H9 (cell line): ENCODE data around the gene AGPAT2. TPM values are rescaled to one million over a fixed set of nuclear protein-coding genes. Genes with fewer than 3 reads are reported as not detected.

ENCODE experiments used
- DNase-seq: peaks from one replicate; pipeline ENCODE4 v3.0.0-alpha.2; 2017
- H2AFZ ChIP-seq: one replicate; pipeline ENCODE4 v1.6.1; 2013; ENCODE audit warnings: mild to moderate bottlenecking, low read length, control low read depth, moderate library complexity
- H2AK5ac ChIP-seq: 2 replicates; pipeline ENCODE4 v1.6.1; 2013; ENCODE audit warnings: low read length, control low read depth, mixed read lengths; ENCODE audit not compliant: insufficient read length
- H2BK120ac ChIP-seq: one replicate; pipeline ENCODE4 v1.6.1; 2013; ENCODE audit warnings: low read depth, mild to moderate bottlenecking, low read length, control low read depth, inconsistent platforms; ENCODE audit not compliant: poor library complexity, severe bottlenecking
- H2BK12ac ChIP-seq: 2 replicates; pipeline ENCODE4 v1.6.1; 2013; ENCODE audit warnings: low read length, control low read depth, mixed read lengths, low read depth; ENCODE audit not compliant: insufficient read length
- H2BK15ac ChIP-seq: 2 replicates; pipeline ENCODE4 v1.6.1; 2013; ENCODE audit warnings: low read depth, low read length, control low read depth
- H2BK20ac ChIP-seq: one replicate; pipeline ENCODE4 v1.6.1; 2013; ENCODE audit warnings: low read depth, mild to moderate bottlenecking, low read length, control low read depth, inconsistent platforms; ENCODE audit not compliant: poor library complexity, severe bottlenecking
- H2BK5ac ChIP-seq: 2 replicates; pipeline ENCODE4 v1.6.1; 2013; ENCODE audit warnings: low read length, control low read depth, mixed read lengths; ENCODE audit not compliant: insufficient read length
- H3K14ac ChIP-seq: 2 replicates; pipeline ENCODE4 v1.6.1; 2013; ENCODE audit warnings: low read length, control low read depth; ENCODE audit not compliant: insufficient read depth
- H3K18ac ChIP-seq: 2 replicates; pipeline ENCODE4 v1.6.1; 2013; ENCODE audit warnings: low read depth, mild to moderate bottlenecking, mixed read lengths, low read length, control low read depth; ENCODE audit not compliant: insufficient read length
- H3K23ac ChIP-seq: 2 replicates; pipeline ENCODE4 v1.6.1; 2013; ENCODE audit warnings: low read length, control low read depth, mixed read lengths, low read depth; ENCODE audit not compliant: insufficient read length
- H3K23me2 ChIP-seq: 2 replicates; pipeline ENCODE4 v1.6.1; 2013; ENCODE audit warnings: low read depth, mild to moderate bottlenecking, mixed read lengths, low read length, control low read depth; ENCODE audit not compliant: insufficient read length, poor library complexity, severe bottlenecking
- H3K27ac ChIP-seq: 2 replicates; pipeline ENCODE4 v1.5.1; 2013; ENCODE audit warnings: low read length, control low read depth, mixed read lengths, low read depth; ENCODE audit not compliant: insufficient read length
- H3K27me3 ChIP-seq: 2 replicates; pipeline ENCODE4 v1.6.1; 2013; ENCODE audit warnings: low read length, control low read depth, inconsistent platforms; ENCODE audit not compliant: insufficient read depth
- H3K4ac ChIP-seq: 2 replicates; pipeline ENCODE4 v1.6.1; 2013; ENCODE audit warnings: low read depth, mild to moderate bottlenecking, control low read depth, inconsistent platforms, low read length, moderate library complexity
- H3K4me1 ChIP-seq: 2 replicates; pipeline ENCODE4 v1.6.1; 2013; ENCODE audit warnings: low read length, control low read depth, inconsistent platforms; ENCODE audit not compliant: insufficient read depth
- H3K4me2 ChIP-seq: 2 replicates; pipeline ENCODE4 v1.6.1; 2013; ENCODE audit warnings: low read length, control low read depth, mixed read lengths; ENCODE audit not compliant: insufficient read length, insufficient read depth
- H3K56ac ChIP-seq: 2 replicates; pipeline ENCODE4 v1.6.1; 2013; ENCODE audit warnings: low read depth, mild to moderate bottlenecking, mixed read lengths, low read length, control low read depth; ENCODE audit not compliant: insufficient read length
- H3K79me1 ChIP-seq: 2 replicates; pipeline ENCODE4 v1.6.1; 2013; ENCODE audit warnings: low read depth, mild to moderate bottlenecking, moderate library complexity, low read length, control low read depth, inconsistent platforms; ENCODE audit not compliant: insufficient read depth, poor library complexity, severe bottlenecking
- H3K79me2 ChIP-seq: 2 replicates; pipeline ENCODE4 v1.6.1; 2013; ENCODE audit warnings: low read length, control low read depth, inconsistent platforms; ENCODE audit not compliant: insufficient read depth
- H3K9ac ChIP-seq: 2 replicates; pipeline ENCODE4 v1.6.1; 2013; ENCODE audit warnings: low read length, control low read depth, mixed read lengths; ENCODE audit not compliant: insufficient read length; ENCODE audit errors: extremely low read depth
- H3K9me3 ChIP-seq: one replicate; pipeline ENCODE4 v1.6.1; 2013; ENCODE audit warnings: low read depth, low read length, inconsistent platforms; ENCODE audit not compliant: control insufficient read depth
- H3T11ph ChIP-seq: one replicate; pipeline ENCODE4 v1.6.1; 2013; ENCODE audit warnings: mild to moderate bottlenecking, low read length, control low read depth, inconsistent platforms
- H4K20me1 ChIP-seq: one replicate; pipeline ENCODE4 v1.6.1; 2013; ENCODE audit not compliant: control insufficient read depth, insufficient read length, insufficient read depth
- H4K5ac ChIP-seq: 2 replicates; pipeline ENCODE4 v1.6.1; 2013; ENCODE audit warnings: low read depth, mild to moderate bottlenecking, mixed read lengths, low read length, control low read depth; ENCODE audit not compliant: insufficient read length
- H4K8ac ChIP-seq: replicated peaks from 2 replicates; pipeline ENCODE4 v1.6.1; 2013; ENCODE audit warnings: low read length, control low read depth, mixed read lengths, low read depth; ENCODE audit not compliant: insufficient read length
- H4K91ac ChIP-seq: 2 replicates; pipeline ENCODE4 v1.6.1; 2013; ENCODE audit warnings: low read depth, mild to moderate bottlenecking, moderate library complexity, mixed read lengths, low read length, control low read depth; ENCODE audit not compliant: insufficient read length
- H3K27ac Mint-ChIP-seq, 3 experiments: 2 replicates in 2 of 3; 3 replicates in 1 of 3; pipeline ENCODE4 v1.8.0; 2020 to 2021; ENCODE audit warnings: mixed read lengths in 3 of 3, mild to moderate bottlenecking in 1 of 3, moderate library complexity in 1 of 3
- H3K27me3 Mint-ChIP-seq: 2 replicates; pipeline ENCODE4 v1.8.0; 2021; ENCODE audit warnings: low read depth, mild to moderate bottlenecking, moderate library complexity, mixed read lengths
- H3K36me3 Mint-ChIP-seq, 3 experiments: 2 replicates in 2 of 3; 3 replicates in 1 of 3; pipeline ENCODE4 v1.8.0; 2020 to 2021; ENCODE audit warnings: low read depth in 3 of 3, mixed read lengths in 3 of 3; ENCODE audit not compliant: insufficient read depth in 1 of 3
- H3K4me1 Mint-ChIP-seq, 2 experiments: 2 replicates each; pipeline ENCODE4 v1.8.0; 2020; ENCODE audit warnings: mixed read lengths in 2 of 2
- H3K4me3 Mint-ChIP-seq, 2 experiments: 2 replicates in 1 of 2; 3 replicates in 1 of 2; pipeline ENCODE4 v1.8.0; 2020 to 2021; ENCODE audit warnings: mild to moderate bottlenecking in 2 of 2, mixed read lengths in 2 of 2, moderate library complexity in 1 of 2
- H3K9me3 Mint-ChIP-seq, 2 experiments: 2 replicates in 1 of 2; 3 replicates in 1 of 2; pipeline ENCODE4 v1.8.0; 2020; ENCODE audit warnings: mild to moderate bottlenecking in 2 of 2, mixed read lengths in 2 of 2, moderate library complexity in 1 of 2
- WGBS: extraction: QIAGEN DNeasy Blood & Tissue Kit; methylation state at CpG from one replicate; pipeline ENCODE4 v1.1.7; 2013; ENCODE audit warnings: missing lambda C conversion rate, low lambda C conversion rate, mixed read lengths; ENCODE audit not compliant: insufficient read length; ENCODE audit errors: extremely low coverage; 5-methylcytosine and 5-hydroxymethylcytosine counted together
- total RNA-seq: library from RNA; stranded (reverse); gene quantifications from 2 replicates; pipeline ENCODE4 v1.2.1, GENCODE V29; 2021
- TF ChIP-seq, protein P1 (sequence below): fragments of 200-600 bp; sonication (generic); conservative IDR thresholded peaks from 3 replicates; pipeline ENCODE4 v1.8.0; 2021; ENCODE audit warnings: antibody characterized with exemption, mild to moderate bottlenecking

The AGPAT2 gene
- total RNA-seq, 1 experiment from 2014 or later: 29.7 TPM

DNA sequence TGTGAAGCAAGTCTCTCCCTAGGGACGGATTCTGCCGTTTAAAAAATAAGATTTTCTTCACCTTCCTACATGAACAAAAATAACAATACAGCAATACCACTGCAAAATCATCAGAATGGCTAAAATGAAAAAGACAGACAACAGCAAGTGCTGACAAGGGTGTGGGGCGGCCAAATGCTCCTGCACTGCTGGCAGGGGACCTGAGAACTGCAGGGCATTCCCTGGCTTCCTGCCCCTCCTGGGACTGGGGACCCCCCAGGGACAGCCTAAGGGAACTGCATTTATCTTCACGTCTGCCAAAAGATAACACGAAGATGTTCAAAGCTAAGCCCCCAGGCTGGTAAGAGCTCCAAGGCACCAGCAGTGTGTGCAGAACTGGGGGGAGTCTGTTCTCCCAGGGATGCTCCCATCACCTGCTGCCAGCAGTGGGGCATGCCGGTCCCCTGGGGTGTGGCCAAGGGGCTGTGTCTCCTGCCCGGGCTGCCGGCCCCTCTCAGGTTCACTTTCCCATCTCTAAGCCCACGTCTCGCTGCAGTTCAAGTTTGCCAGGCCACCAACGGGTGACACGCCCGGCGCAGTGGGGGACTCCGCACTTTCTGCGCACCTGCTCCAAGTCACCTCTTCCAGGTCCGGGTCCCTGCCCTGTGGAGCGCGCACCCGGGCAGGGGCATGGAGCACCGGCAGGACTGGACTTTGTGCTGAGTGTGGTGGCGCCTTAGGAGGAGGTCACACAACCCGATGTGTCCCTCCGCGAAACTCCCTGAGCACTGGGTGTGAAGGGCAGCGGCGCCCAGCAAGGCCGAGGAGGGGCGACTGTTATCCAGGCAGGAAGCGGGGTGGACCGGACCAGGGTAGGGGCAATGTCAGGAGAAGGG, 29.0 kb downstream of the AGPAT2 start:
- Histone ChIP-seq H2BK12ac (no peak overlapping the region), H3K27me3 (no peaks in the 10 kb centered on the region), H4K5ac (no peak overlapping the region), H3K4me2 (no peak overlapping the region), H2BK5ac (no peak overlapping the region), H3K9ac (no peak overlapping the region), H3K23ac (no peak overlapping the region), H3K56ac (no peak overlapping the region), H3K18ac (no peak overlapping the region), H2BK120ac (no peak overlapping the region), H3T11ph (no peak overlapping the region), H2BK15ac (no peak overlapping the region), H2BK20ac (no peak overlapping the region), H3K4me1 (no peaks in the 10 kb centered on the region), H2AFZ (no peak overlapping the region), H3K23me2 (no peaks in the 10 kb centered on the region), H3K27ac (no peak overlapping the region), H4K8ac (no peak overlapping the region), H4K20me1 (no peaks in the 10 kb centered on the region), H3K9me3 (no peaks in the 10 kb centered on the region), H4K91ac (no peak overlapping the region), H3K79me2 (no peaks in the 10 kb centered on the region), H3K14ac (no peak overlapping the region; the same call in 1 of the 2 replicates), H3K79me1 (no peaks in the 10 kb centered on the region), H2AK5ac (no peak overlapping the region), H3K4ac (no peak overlapping the region)
- Mint-ChIP-seq H3K36me3 (no peaks in the 10 kb centered on the region), H3K27ac (no peak overlapping the region), H3K4me1 (peaks cover 0 to 2% of the 10 kb centered on the region in 2 experiments; a peak in 1 of 4 replicates), H3K9me3 (no peaks in the 10 kb centered on the region), H3K27me3 (0 out of 2 replicates have a peak, but pooled peaks cover 3% of the 10 kb centered on the region), H3K4me3 (no peak overlapping the region)
- no CpG with 5 or more reads among the region's 31 CpGs for WGBS
- TF ChIP-seq, protein P1, sequence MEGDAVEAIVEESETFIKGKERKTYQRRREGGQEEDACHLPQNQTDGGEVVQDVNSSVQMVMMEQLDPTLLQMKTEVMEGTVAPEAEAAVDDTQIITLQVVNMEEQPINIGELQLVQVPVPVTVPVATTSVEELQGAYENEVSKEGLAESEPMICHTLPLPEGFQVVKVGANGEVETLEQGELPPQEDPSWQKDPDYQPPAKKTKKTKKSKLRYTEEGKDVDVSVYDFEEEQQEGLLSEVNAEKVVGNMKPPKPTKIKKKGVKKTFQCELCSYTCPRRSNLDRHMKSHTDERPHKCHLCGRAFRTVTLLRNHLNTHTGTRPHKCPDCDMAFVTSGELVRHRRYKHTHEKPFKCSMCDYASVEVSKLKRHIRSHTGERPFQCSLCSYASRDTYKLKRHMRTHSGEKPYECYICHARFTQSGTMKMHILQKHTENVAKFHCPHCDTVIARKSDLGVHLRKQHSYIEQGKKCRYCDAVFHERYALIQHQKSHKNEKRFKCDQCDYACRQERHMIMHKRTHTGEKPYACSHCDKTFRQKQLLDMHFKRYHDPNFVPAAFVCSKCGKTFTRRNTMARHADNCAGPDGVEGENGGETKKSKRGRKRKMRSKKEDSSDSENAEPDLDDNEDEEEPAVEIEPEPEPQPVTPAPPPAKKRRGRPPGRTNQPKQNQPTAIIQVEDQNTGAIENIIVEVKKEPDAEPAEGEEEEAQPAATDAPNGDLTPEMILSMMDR: no peak
- DNase-seq: no peak
